Iris pigment epithelial cell (primary cell): ENCODE measurements around the gene DACT3.

ENCODE experiments used
- DNase-seq: peaks from one replicate; pipeline ENCODE4 v3.0.0-alpha.2; 2011; ENCODE audit warnings: low read depth

The DACT3 gene

GRCh38 chr19:46611776-46612175 lies 49.2 kb downstream of the DACT3 start:
- DNase-seq = no peak

- DNase-seq = peak; percentile 44
Measured at GRCh38 chr19:46610851-46611770, 49.9 kb downstream of the DACT3 start.

- no peak for DNase-seq
Measured at GRCh38 chr19:46610413-46610775, 50.6 kb downstream of the DACT3 start.

GRCh38 chr19:46609511-46610412 lies 51.2 kb downstream of the DACT3 start:
- no peak for DNase-seq

- DNase-seq = no peak
Measured at GRCh38 chr19:46608581-46609345, 52.2 kb downstream of the DACT3 start.

GRCh38 chr19:46608178-46608577 lies 52.8 kb downstream of the DACT3 start:
- no peak for DNase-seq

GRCh38 chr19:46607448-46607841 lies 53.5 kb downstream of the DACT3 start:
- no peak for DNase-seq

- no peak for DNase-seq
Measured at GRCh38 chr19:46606681-46607447, 54.1 kb downstream of the DACT3 start.

GRCh38 chr19:46606019-46606418 lies 55.0 kb downstream of the DACT3 start:
- DNase-seq = no peak

- no peak for DNase-seq
Measured at GRCh38 chr19:46605356-46605821, 55.6 kb downstream of the DACT3 start.

- DNase-seq = no peak
Measured at GRCh38 chr19:46604781-46605355, 56.1 kb downstream of the DACT3 start.

GRCh38 chr19:46603752-46604231 lies 57.2 kb downstream of the DACT3 start:
- no peak for DNase-seq

GRCh38 chr19:46603195-46603637 lies 57.8 kb downstream of the DACT3 start:
- no peak for DNase-seq

- no peak for DNase-seq
Measured at GRCh38 chr19:46602392-46603194, 58.4 kb downstream of the DACT3 start.

GRCh38 chr19:46601318-46602224 lies 59.4 kb downstream of the DACT3 start, which contains the start of gene CALM3:
Gene CALM3 (plus strand): TSS chr19:46601330. CDS start chr19:46601435, 105 bp downstream.
- DNase-seq = no peak

GRCh38 chr19:46600384-46601317 lies 60.3 kb downstream of the DACT3 start:
- peak; percentile 98 for DNase-seq

GRCh38 chr19:46599716-46600373 lies 61.1 kb downstream of the DACT3 start:
- DNase-seq = no peak
